ENCODE results near the gene SLITRK5. TPM values are rescaled to one million over a fixed set of nuclear protein-coding genes. Genes with fewer than 3 reads are reported as not detected.

The SLITRK5 gene
- polyA plus RNA-seq, 4 donors = 1.7 to 1.8 (median 1.7) TPM

DNA sequence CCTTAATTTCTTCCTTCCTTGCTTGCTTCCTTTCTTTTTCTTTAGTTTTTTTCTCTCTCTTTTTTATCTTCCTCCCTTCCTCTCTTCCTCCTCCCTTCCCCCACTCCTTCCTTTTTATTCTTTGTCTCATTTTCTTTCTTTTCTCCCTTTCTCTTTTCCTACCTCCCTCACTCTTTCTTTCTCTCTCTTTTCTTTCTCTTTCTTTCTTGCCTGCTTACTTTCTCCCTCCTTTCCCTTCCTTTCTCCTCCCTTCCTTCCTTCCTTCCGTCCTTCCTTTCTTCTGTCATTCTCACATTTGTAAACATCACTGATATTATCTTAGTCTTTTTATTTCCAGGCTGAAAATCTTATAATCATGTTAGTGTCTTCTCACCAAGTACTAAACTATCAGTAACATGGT, 38.8 kb downstream of the SLITRK5 start:
- DNase-seq (ENCODE audit: low read depth in 4 of 4, low spot score in 2 of 4) = no peak

DNA sequence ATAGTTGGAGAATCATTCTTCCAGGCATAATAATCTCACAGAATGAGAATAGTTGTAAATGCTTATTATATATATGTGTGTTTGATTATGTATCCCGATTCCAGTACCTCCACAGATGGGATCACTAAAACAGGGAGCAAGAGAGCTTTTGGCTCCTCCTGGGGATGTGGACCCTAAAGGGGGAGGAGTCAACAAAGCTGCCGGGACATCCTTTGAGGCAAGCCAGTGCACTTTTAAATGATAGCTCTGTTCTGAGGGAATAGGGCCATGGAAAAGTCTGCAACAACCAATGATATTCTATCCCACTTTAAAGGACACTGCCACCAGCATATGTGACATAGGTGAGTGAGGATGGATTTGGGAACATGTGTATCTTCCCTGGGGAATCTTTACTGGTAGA, 40.8 kb downstream of the SLITRK5 start:
- DNase-seq (ENCODE audit: low read depth in 4 of 4, low spot score in 2 of 4) = no peak

Data from left renal cortex interstitium (tissue), 4 donors.